Liver (tissue), 9 donors: ENCODE data around the gene MPP1. TPM values are rescaled to one million over a fixed set of nuclear protein-coding genes. Genes with fewer than 3 reads are reported as not detected.

ENCODE experiments used
- DNase-seq: peaks from one replicate; pipeline ENCODE4 v3.0.0-alpha.2; 2017; ENCODE audit warnings: low spot score
- H3K27ac ChIP-seq, 2 donors: one replicate each; pipeline ENCODE4 v1.7.0; 2013; ENCODE audit warnings: inconsistent platforms in 2 of 2, low read length in 2 of 2, control low read depth in 1 of 2, low read depth in 1 of 2, mild to moderate bottlenecking in 1 of 2
- H3K27me3 ChIP-seq, 4 donors: one replicate each; pipeline versions ENCODE4 v1.6.1 to v1.7.0; 2013; ENCODE audit warnings: low read length in 3 of 4, inconsistent platforms in 1 of 4, mild to moderate bottlenecking in 1 of 4, moderate library complexity in 1 of 4; ENCODE audit not compliant: control insufficient read depth in 4 of 4, insufficient read depth in 4 of 4
- H3K36me3 ChIP-seq, 4 donors: one replicate each; pipeline versions ENCODE4 v1.6.1 to v1.7.0; 2013; ENCODE audit warnings: low read length in 3 of 4, mild to moderate bottlenecking in 3 of 4, low read depth in 1 of 4, moderate library complexity in 1 of 4; ENCODE audit not compliant: control insufficient read depth in 4 of 4, insufficient read depth in 3 of 4
- H3K4me1 ChIP-seq, 4 donors: one replicate each; pipeline versions ENCODE4 v1.6.1 to v1.7.0; 2013; ENCODE audit warnings: low read length in 3 of 4, mild to moderate bottlenecking in 3 of 4, moderate library complexity in 1 of 4; ENCODE audit not compliant: control insufficient read depth in 4 of 4, insufficient read depth in 4 of 4
- H3K4me3 ChIP-seq, 3 donors: one replicate each; pipeline versions ENCODE4 v1.6.1 to v1.7.0; 2013; ENCODE audit warnings: low read length in 3 of 3, control low read depth in 1 of 3, low read depth in 1 of 3, mild to moderate bottlenecking in 1 of 3
- H3K9ac ChIP-seq, 2 donors: one replicate each; pipeline ENCODE4 v1.7.0; 2013; ENCODE audit warnings: low read length in 2 of 2, mild to moderate bottlenecking in 2 of 2, moderate library complexity in 2 of 2, control low read depth in 1 of 2, low read depth in 1 of 2
- H3K9me3 ChIP-seq, 4 donors: one replicate each; pipeline versions ENCODE4 v1.6.1 to v1.7.0; 2013; ENCODE audit warnings: low read length in 3 of 4; ENCODE audit not compliant: control insufficient read depth in 4 of 4
- ATF3 ChIP-seq: IDR thresholded peaks from 2 replicates; pipeline ENCODE4 v1.6.1; 2016; ENCODE audit warnings: antibody characterized with exemption
- CTCF ChIP-seq: fragments of 150-350 bp; IDR thresholded peaks from 2 replicates; pipeline ENCODE4 v1.5.1; 2017; ENCODE audit warnings: improper control_type of control experiment, low read depth, low read length; ENCODE audit not compliant: missing input control
- EGR1 ChIP-seq, 2 donors: IDR thresholded peaks; 2 replicates each; pipeline ENCODE4 v1.6.1; 2016 to 2018; ENCODE audit warnings: antibody characterized with exemption in 2 of 2, low read depth in 2 of 2
- FOXA1 ChIP-seq: IDR thresholded peaks from 2 replicates; pipeline ENCODE4 v1.6.1; 2016; ENCODE audit warnings: antibody characterized with exemption
- FOXA2 ChIP-seq: IDR thresholded peaks from 2 replicates; pipeline ENCODE4 v1.6.1; 2016; ENCODE audit warnings: antibody characterized with exemption
- GABPA ChIP-seq, 2 donors: IDR thresholded peaks in 1 of 2; conservative IDR thresholded peaks in 1 of 2; 2 replicates each; pipeline ENCODE4 v1.6.1; 2016; ENCODE audit warnings: antibody characterized with exemption in 2 of 2, mild to moderate bottlenecking in 1 of 2, moderate library complexity in 1 of 2
- HNF4A ChIP-seq, 2 donors: conservative IDR thresholded peaks; 2 replicates each; pipeline ENCODE4 v1.6.1; 2016; ENCODE audit warnings: antibody characterized with exemption in 2 of 2, mild to moderate bottlenecking in 2 of 2
- HNF4G ChIP-seq: IDR thresholded peaks from 2 replicates; pipeline ENCODE4 v1.6.1; 2016; ENCODE audit warnings: antibody characterized with exemption
- JUND ChIP-seq, 2 donors: IDR thresholded peaks; 2 replicates each; pipeline ENCODE4 v1.6.1; 2016; ENCODE audit warnings: antibody characterized with exemption in 2 of 2
- MAX ChIP-seq: IDR thresholded peaks from 2 replicates; pipeline ENCODE4 v1.6.1; 2016; ENCODE audit warnings: antibody characterized with exemption
- NR2F2 ChIP-seq: IDR thresholded peaks from 2 replicates; pipeline ENCODE4 v1.6.1; 2016; ENCODE audit warnings: antibody characterized with exemption
- RAD21 ChIP-seq, 2 donors: IDR thresholded peaks; 2 replicates each; pipeline ENCODE4 v1.6.1; 2016; ENCODE audit warnings: antibody characterized with exemption in 2 of 2, mild to moderate bottlenecking in 2 of 2
- SP1 ChIP-seq: IDR thresholded peaks from 2 replicates; pipeline ENCODE4 v1.6.1; 2018; ENCODE audit warnings: antibody characterized with exemption, mild to moderate bottlenecking
- TAF1 ChIP-seq: conservative IDR thresholded peaks from 2 replicates; pipeline ENCODE4 v1.6.1; 2016; ENCODE audit warnings: antibody characterized with exemption, mild to moderate bottlenecking
- YY1 ChIP-seq: IDR thresholded peaks from 2 replicates; pipeline ENCODE4 v1.6.1; 2016; ENCODE audit warnings: antibody characterized with exemption, mild to moderate bottlenecking
- ZBTB33 ChIP-seq: IDR thresholded peaks from 2 replicates; pipeline ENCODE4 v1.6.1; 2016; ENCODE audit warnings: antibody characterized with exemption
- WGBS: extraction: QIAGEN DNeasy Blood & Tissue Kit; methylation state at CpG from one replicate; pipeline ENCODE4 v1.1.7; 2013; 5-methylcytosine and 5-hydroxymethylcytosine counted together
- polyA plus RNA-seq, 2 donors: library from polyadenylated mRNA; stranded (reverse) in 1 of 2; unstranded in 1 of 2; fragments of 200-250 nt in 1 of 2; fragments of >200 nt in 1 of 2; fragmentation: Nextera tagmentation in 1 of 2; extraction: Ambion mirVana in 1 of 2; gene quantifications; one replicate each; pipeline versions ENCODE4 v1.2.1 to v1.2.3, GENCODE V29; 2013 to 2015
- total RNA-seq, 2 donors: library from RNA; depleted of rRNA; stranded (reverse); fragments of >200 nt; gene quantifications; one replicate each; pipeline ENCODE4 v1.2.3, GENCODE V29; 2014
- donor health status: healthy.
- donor health status: healthy.
- donor health status: healthy.
- donor health status: healthy.
- donor health status: healthy.

The MPP1 gene
- total and polyA plus RNA-seq, 4 donors: 13.8 to 168 (median 23.4) TPM

- no peak overlapping the region for H3K27ac ChIP-seq
- H3K4me3 ChIP-seq: no peak overlapping the region
- peaks cover 0 to 5% (median 2%) of the 10 kb centered on the region in 4 donors for H3K4me1 ChIP-seq
- peaks cover 0 to 5% (median 2%) of the 10 kb centered on the region in 4 donors for H3K9me3 ChIP-seq
- DNase-seq: no peak
- no peak for TF ChIP-seq FOXA2
- no peak for TF ChIP-seq TAF1
- TF ChIP-seq HNF4G: no peak
- TF ChIP-seq CTCF: no peak
- H3K9ac ChIP-seq: no peak overlapping the region
- H3K36me3 ChIP-seq: no peaks in the 10 kb centered on the region
- 89% methylated on average over 1 of the region's 1 CpG for WGBS
- H3K27me3 ChIP-seq: no peaks in the 10 kb centered on the region
These were observed 4.8 kb upstream of the MPP1 start for GRCh38 chrX:154809939-154810665.

- H3K27ac ChIP-seq: no peak overlapping the region
- no peak overlapping the region for H3K9ac ChIP-seq
- H3K27me3 ChIP-seq: no peaks in the 10 kb centered on the region
- H3K9me3 ChIP-seq: peaks cover 0 to 5% (median 2%) of the 10 kb centered on the region in 4 donors
- DNase-seq: no peak
- TF ChIP-seq HNF4G: no peak
- TF ChIP-seq RAD21 (IDR thresholded peaks at IDR 0.05): no peak
- no peak for TF ChIP-seq SP1
- TF ChIP-seq ZBTB33: no peak
- TF ChIP-seq MAX: no peak
- TF ChIP-seq JUND (IDR thresholded peaks at IDR 0.05): no peak
- no peak for TF ChIP-seq FOXA1
- no peak for TF ChIP-seq GABPA (IDR thresholded peaks at IDR 0.05 in 1 of 2, conservative IDR thresholded peaks at IDR 0.05 in 1 of 2)
- TF ChIP-seq EGR1 (IDR thresholded peaks at IDR 0.05; ENCODE audit: low read depth in 2 of 2): no peak
- TF ChIP-seq ATF3: no peak
- TF ChIP-seq YY1: no peak
- TF ChIP-seq NR2F2: no peak
- no peak for TF ChIP-seq CTCF
- TF ChIP-seq HNF4A (conservative IDR thresholded peaks at IDR 0.05): no peak
- H3K4me3 ChIP-seq: no peak overlapping the region
- H3K4me1 ChIP-seq: peaks cover 5 to 23% (median 17%) of the 10 kb centered on the region in 4 donors
- no peaks in the 10 kb centered on the region for H3K36me3 ChIP-seq
- 96% methylated on average over 5 of the region's 5 CpGs for WGBS
These were observed 1.7 kb upstream of the MPP1 start for GRCh38 chrX:154806837-154807501.
